Heart left ventricle (tissue), 16 donors: ENCODE measurements around the gene MYO1C. TPM values are rescaled to one million over a fixed set of nuclear protein-coding genes. Genes with fewer than 3 reads are reported as not detected.

Experiments
- ATAC-seq, 4 donors: fragments of 200-7000 bp; cut with Tn5 transposase; one replicate each; pipeline ENCODE4 v1.9.1; 2020 to 2022; ENCODE audit warnings: moderate library complexity in 4 of 4, mild to moderate bottlenecking in 3 of 4, moderate number of reproducible peaks in 1 of 4
- DNase-seq, 5 donors: peaks; one replicate each; pipeline ENCODE4 v3.0.0-alpha.2; 2020
- H3K27ac ChIP-seq, 12 donors: fragments of 200-600 bp; sonication (generic) in 4 of 12; one replicate each; pipeline versions ENCODE4 v1.5.0 to v1.8.0; 2016 to 2022; ENCODE audit warnings: mild to moderate bottlenecking in 2 of 12
- H3K27me3 ChIP-seq, 9 donors: fragments of 200-600 bp; sonication (generic) in 2 of 9; one replicate each; pipeline versions ENCODE4 v1.5.1 to v1.8.0; 2016 to 2022; ENCODE audit warnings: mild to moderate bottlenecking in 3 of 9
- H3K36me3 ChIP-seq, 9 donors: fragments of 200-600 bp; sonication (generic) in 2 of 9; one replicate each; pipeline versions ENCODE4 v1.5.0 to v1.8.0; 2018 to 2022; ENCODE audit warnings: mild to moderate bottlenecking in 2 of 9
- H3K4me1 ChIP-seq, 12 donors: fragments of 200-600 bp; sonication (generic) in 4 of 12; one replicate each; pipeline versions ENCODE4 v1.5.0 to v1.8.0; 2016 to 2022; ENCODE audit warnings: mild to moderate bottlenecking in 3 of 12
- H3K4me3 ChIP-seq, 12 donors: fragments of 200-600 bp; sonication (generic) in 4 of 12; one replicate each; pipeline versions ENCODE4 v1.5.0 to v1.8.0; 2017 to 2022; ENCODE audit warnings: mild to moderate bottlenecking in 9 of 12, moderate library complexity in 4 of 12
- H3K9me3 ChIP-seq, 12 donors: fragments of 200-600 bp; sonication (generic) in 4 of 12; one replicate each; pipeline versions ENCODE4 v1.5.0 to v1.8.0; 2016 to 2022; ENCODE audit warnings: mild to moderate bottlenecking in 1 of 12
- CTCF ChIP-seq, 12 donors: fragments of 200-600 bp; sonication (generic) in 4 of 12; IDR thresholded peaks; one replicate each; pipeline versions ENCODE4 v1.5.0 to v1.8.0; 2018 to 2022; ENCODE audit warnings: antibody characterized with exemption in 12 of 12, mild to moderate bottlenecking in 5 of 12
- POLR2A ChIP-seq, 2 donors: fragments of 450-650 bp; IDR thresholded peaks; one replicate each; pipeline ENCODE4 v1.6.1; 2017; ENCODE audit warnings: antibody characterized with exemption in 2 of 2, mild to moderate bottlenecking in 2 of 2, moderate library complexity in 2 of 2
- WGBS, 4 donors: extraction: QIAGEN DNeasy Blood & Tissue Kit in 2 of 4; methylation state at CpG; one replicate each; pipeline versions ENCODE4 v1.1.5 to v1.1.7; 2013 to 2018; 5-methylcytosine and 5-hydroxymethylcytosine counted together
- intact Hi-C, 10 donors: fragments of 100-400 bp; cut with DNase I; formaldehyde crosslinking; loops; one replicate each; pipeline versions ENCODE4 v1.11.1 to v1.14.2; 2022
- polyA plus RNA-seq, 2 donors: library from polyadenylated mRNA; stranded (reverse); fragments of 200-250 nt; gene quantifications; one replicate each; pipeline ENCODE4 v1.2.3, GENCODE V29; 2013
- total RNA-seq, 9 donors: library from RNA; depleted of rRNA in 2 of 9; stranded (reverse); fragments of >200 nt in 2 of 9; fragmentation: NEBNext Ultra II Directional in 3 of 9; extraction: Animal tissue kit (Norgen Biotek cat#: 25700) in 3 of 9; gene quantifications; one replicate each; pipeline versions ENCODE4 v1.1.0 to v1.2.4, GENCODE V29; 2016 to 2023
- donor health status: ischemic (EF 13 %, LVEDD 7.1; RV severe dilation, severe dysfunction).
- donor health status: healthy with polysubstance abuse.
- donor health status: DM: no; HTN: yes; CAD: no.
- donor health status: DM: no; HTN: no; CAD: no.
- donor health status: ischemic (EF 25% LVEDD 6.9; RV normal size, moderate dysfunction).
- donor health status: ischemic (EF 25% LVEDD 5.7; RV mildly dilated, moderate dysfunction).
- donor health status: healthy.
- donor health status: DM: yes; HTN: yes; CAD: no.
- donor health status: ischemic (EF 35%, LVEDD 5.7; RV mildly dilated, moderate dysfunction).
- donor health status: nonischemic (EF 11% LVEDD 7.7; RV severe dilation, severe dysfunction).
- donor health status: DM: yes; HTN: yes; CAD: no.
- donor health status: PGD.
- donor health status: ischemic (EF 29% LVEDD 5.4; RV normal size, mild dysfunction).
- donor health status: nonischemic (EF 23%, LVEDD 6.1; RV moderate dilation, normal function).

MYO1C gene
- total and polyA plus RNA-seq, 11 donors: 89.6 to 259 (median 174) TPM

- Histone ChIP-seq H3K4me1 (peaks cover 0 to 52% (median 24%) of the 10 kb centered on the region in 12 donors), H3K9me3 (no peaks in the 10 kb centered on the region), H3K27ac (no peak overlapping the region), H3K27me3 (no peaks in the 10 kb centered on the region), H3K4me3 (no peak overlapping the region), H3K36me3 (peaks cover 0 to 61% (median 51%) of the 10 kb centered on the region in 9 donors)
- DNase-seq (no peak), ATAC-seq (no peak)
- intact Hi-C loops: no loop called here
- 83 to 92% (median 87%) methylated on average over 6 to 8 of the region's 8 CpGs for WGBS, 4 donors
- no peak for TF ChIP-seq POLR2A (IDR thresholded peaks at IDR 0.05)
- TF ChIP-seq CTCF (IDR thresholded peaks at IDR 0.05): no peak
Observed at GRCh38 chr17:1464186-1464585, 28.3 kb downstream of the MYO1C start.

- Histone ChIP-seq H3K36me3 (peaks cover 0 to 46% (median 35%) of the 10 kb centered on the region in 9 donors), H3K9me3 (no peaks in the 10 kb centered on the region), H3K27ac (peak overlapping the region in 10 of 12 donors; percentile 6 to 55 (median 23)), H3K4me1 (peaks cover 0 to 49% (median 24%) of the 10 kb centered on the region in 12 donors), H3K27me3 (no peaks in the 10 kb centered on the region), H3K4me3 (no peak overlapping the region)
- 64 to 67% (median 66%) methylated on average over 33 of the region's 33 CpGs for WGBS, 4 donors
- DNase-seq: peak in 1 of 5 donors; percentile 56
- intact Hi-C loops: no loop called here
- TF ChIP-seq CTCF (IDR thresholded peaks at IDR 0.05) (no peak), POLR2A (IDR thresholded peaks at IDR 0.05) (no peak)
- peak in 1 of 4 donors; percentile 27 for ATAC-seq
Observed at GRCh38 chr17:1462164-1463112, 30.0 kb downstream of the MYO1C start.

- DNase-seq (no peak), ATAC-seq (no peak)
- peaks cover 0 to 59% (median 30%) of the 10 kb centered on the region in 12 donors for H3K4me1 ChIP-seq
- H3K4me3 ChIP-seq: no peak overlapping the region
- H3K27me3 ChIP-seq: no peaks in the 10 kb centered on the region
- TF ChIP-seq CTCF (IDR thresholded peaks at IDR 0.05) (no peak), POLR2A (IDR thresholded peaks at IDR 0.05) (no peak)
- no peaks in the 10 kb centered on the region for H3K9me3 ChIP-seq
- WGBS, 4 donors: 86 to 88% (median 87%) methylated on average over 18 of the region's 18 CpGs
- intact Hi-C loops: no loop called here
- H3K36me3 ChIP-seq: peaks cover 0 to 36% (median 26%) of the 10 kb centered on the region in 9 donors
- peak overlapping the region in 10 of 12 donors; percentile 3 to 91 (median 78) for H3K27ac ChIP-seq
Observed at GRCh38 chr17:1461198-1461944, 31.1 kb downstream of the MYO1C start.

GRCh38 chr17:1460233-1460632 lies 32.3 kb downstream of the MYO1C start:
- Histone ChIP-seq H3K27ac (peak overlapping the region; percentile 49 to 91 (median 80)), H3K27me3 (no peaks in the 10 kb centered on the region), H3K4me1 (peaks cover 0 to 59% (median 30%) of the 10 kb centered on the region in 12 donors), H3K36me3 (peaks cover 0 to 24% (median 14%) of the 10 kb centered on the region in 9 donors), H3K4me3 (no peak overlapping the region), H3K9me3 (no peaks in the 10 kb centered on the region)
- peak; percentile 78 to 92 (median 86) for DNase-seq
- TF ChIP-seq CTCF (IDR thresholded peaks at IDR 0.05) (no peak), POLR2A (IDR thresholded peaks at IDR 0.05) (peak in 1 of 2 donors; percentile 16)
- WGBS, 4 donors: 13 to 23% (median 17%) methylated on average over 6 of the region's 6 CpGs
- intact Hi-C loops: no loop called here
- ATAC-seq: peak; percentile 47 to 63 (median 48)
